Neural progenitor cell (in vitro differentiated cells): ENCODE data around the gene OLFM4. TPM values are rescaled to one million over a fixed set of nuclear protein-coding genes. Genes with fewer than 3 reads are reported as not detected.
A peak's percentile ranks its signal among the peaks of the same experiment; 100 is the strongest.

Experiments
- DNase-seq: peaks from one replicate; pipeline ENCODE4 v3.0.0-alpha.2; 2016; ENCODE audit warnings: low spot score
- H2AFZ ChIP-seq: fragments of 200-600 bp; sonication (generic); replicated peaks from 2 replicates; pipeline ENCODE4 v1.6.1; 2016; ENCODE audit warnings: antibody characterized with exemption
- H3F3A ChIP-seq: fragments of 200-600 bp; sonication (generic); 2 replicates; pipeline ENCODE4 v1.6.1; 2016; ENCODE audit warnings: antibody characterized with exemption, low read depth
- H3K27ac ChIP-seq: fragments of 200-600 bp; sonication (generic); 2 replicates; pipeline ENCODE4 v1.5.1; 2016; ENCODE audit warnings: mild to moderate bottlenecking
- H3K27me3 ChIP-seq: fragments of 200-600 bp; sonication (generic); 2 replicates; pipeline ENCODE4 v1.6.1; 2016; ENCODE audit warnings: mild to moderate bottlenecking, moderate library complexity
- H3K36me3 ChIP-seq: fragments of 200-600 bp; sonication (generic); 2 replicates; pipeline ENCODE4 v1.5.1; 2016
- H3K4me1 ChIP-seq: fragments of 200-600 bp; sonication (generic); 2 replicates; pipeline ENCODE4 v1.6.1; 2016; ENCODE audit warnings: mixed run types
- H3K4me2 ChIP-seq: fragments of 200-600 bp; sonication (generic); 2 replicates; pipeline ENCODE4 v1.6.1; 2016
- H3K4me3 ChIP-seq: fragments of 200-600 bp; sonication (generic); 2 replicates; pipeline ENCODE4 v1.5.1; 2016
- H3K79me2 ChIP-seq: fragments of 200-600 bp; sonication (generic); 2 replicates; pipeline ENCODE4 v1.6.1; 2016; ENCODE audit warnings: low read depth
- H3K9ac ChIP-seq: fragments of 200-600 bp; sonication (generic); 2 replicates; pipeline ENCODE4 v1.6.1; 2016
- H3K9me3 ChIP-seq: fragments of 200-600 bp; sonication (generic); 2 replicates; pipeline ENCODE4 v1.5.1; 2016; ENCODE audit warnings: low read depth
- H4K20me1 ChIP-seq: fragments of 200-600 bp; sonication (generic); 2 replicates; pipeline ENCODE4 v1.6.1; 2016; ENCODE audit warnings: low read depth
- H3K27ac Mint-ChIP-seq: 3 replicates; pipeline ENCODE4 v1.8.0; 2021; ENCODE audit warnings: mixed read lengths
- H3K27me3 Mint-ChIP-seq: 2 replicates; pipeline ENCODE4 v1.8.0; 2022; ENCODE audit warnings: low read depth, mild to moderate bottlenecking, inconsistent platforms, moderate library complexity, mixed read lengths; ENCODE audit not compliant: insufficient read depth
- H3K36me3 Mint-ChIP-seq: 3 replicates; pipeline ENCODE4 v1.8.0; 2021; ENCODE audit warnings: mixed read lengths
- H3K4me1 Mint-ChIP-seq: 3 replicates; pipeline ENCODE4 v1.8.0; 2021; ENCODE audit warnings: mixed read lengths
- H3K4me3 Mint-ChIP-seq: 3 replicates; pipeline ENCODE4 v1.8.0; 2021; ENCODE audit warnings: mild to moderate bottlenecking, moderate library complexity, mixed read lengths
- H3K9me3 Mint-ChIP-seq: 3 replicates; pipeline ENCODE4 v1.8.0; 2020; ENCODE audit warnings: mixed read lengths
- CTCF ChIP-seq: fragments of 200-600 bp; sonication (generic); IDR thresholded peaks from 2 replicates; pipeline ENCODE4 v1.5.1; 2017; ENCODE audit warnings: antibody characterized with exemption, mild to moderate bottlenecking
- EZH2 ChIP-seq: fragments of 200-600 bp; sonication (generic); IDR thresholded peaks from 2 replicates; pipeline ENCODE4 v1.6.1; 2017; ENCODE audit warnings: antibody characterized with exemption, mild to moderate bottlenecking, moderate library complexity
- EZH2phosphoT487 ChIP-seq: fragments of 200-600 bp; sonication (generic); IDR thresholded peaks from 2 replicates; pipeline ENCODE4 v1.6.1; 2017; ENCODE audit warnings: antibody characterized with exemption
- total RNA-seq: library from RNA; depleted of rRNA; stranded (reverse); fragments of >200 nt; gene quantifications from 2 replicates; pipeline ENCODE4 v1.2.3, GENCODE V29; 2015; ENCODE audit warnings: low replicate concordance

OLFM4 gene
- total RNA-seq, 1 donor from 2014 or later: not detected

- Mint-ChIP-seq H3K36me3 (no peaks in the 10 kb centered on the region), H3K27me3 (no peaks in the 10 kb centered on the region), H3K27ac (no peak overlapping the region), H3K4me1 (peaks cover 3% of the 10 kb centered on the region), H3K9me3 (peaks cover 14% of the 10 kb centered on the region), H3K4me3 (no peak overlapping the region)
- Histone ChIP-seq H3F3A (no peaks in the 10 kb centered on the region), H3K4me1 (peaks cover 7% of the 10 kb centered on the region), H3K9me3 (no peaks in the 10 kb centered on the region), H3K4me2 (no peak overlapping the region), H4K20me1 (no peaks in the 10 kb centered on the region), H3K79me2 (no peaks in the 10 kb centered on the region), H3K9ac (no peak overlapping the region), H3K36me3 (no peaks in the 10 kb centered on the region), H2AFZ (no peak overlapping the region), H3K27ac (no peak overlapping the region), H3K4me3 (no peak overlapping the region), H3K27me3 (no peaks in the 10 kb centered on the region)
- TF ChIP-seq EZH2: no peak
- TF ChIP-seq CTCF: no peak
- TF ChIP-seq EZH2phosphoT487: no peak
- DNase-seq: no peak
Measured at GRCh38 chr13:53089951-53090350, 61.3 kb downstream of the OLFM4 start.

GRCh38 chr13:53090461-53090860 lies 61.8 kb downstream of the OLFM4 start:
- H3K9me3 Mint-ChIP-seq: peaks cover 14% of the 10 kb centered on the region
- Histone ChIP-seq H3K9ac (no peak overlapping the region), H3F3A (no peaks in the 10 kb centered on the region), H3K4me3 (no peak overlapping the region), H3K9me3 (no peaks in the 10 kb centered on the region), H3K36me3 (no peaks in the 10 kb centered on the region), H3K27ac (no peak overlapping the region), H4K20me1 (no peaks in the 10 kb centered on the region), H3K4me1 (peaks cover 7% of the 10 kb centered on the region), H3K27me3 (no peaks in the 10 kb centered on the region), H3K79me2 (no peaks in the 10 kb centered on the region), H2AFZ (no peak overlapping the region), H3K4me2 (no peak overlapping the region)
- H3K36me3 Mint-ChIP-seq: no peaks in the 10 kb centered on the region
- TF ChIP-seq CTCF (no peak), EZH2 (no peak), EZH2phosphoT487 (no peak)
- H3K4me1 Mint-ChIP-seq: peaks cover 3% of the 10 kb centered on the region
- no peaks in the 10 kb centered on the region for H3K27me3 Mint-ChIP-seq
- DNase-seq: no peak
- no peak overlapping the region for H3K27ac Mint-ChIP-seq
- no peak overlapping the region for H3K4me3 Mint-ChIP-seq

DNA sequence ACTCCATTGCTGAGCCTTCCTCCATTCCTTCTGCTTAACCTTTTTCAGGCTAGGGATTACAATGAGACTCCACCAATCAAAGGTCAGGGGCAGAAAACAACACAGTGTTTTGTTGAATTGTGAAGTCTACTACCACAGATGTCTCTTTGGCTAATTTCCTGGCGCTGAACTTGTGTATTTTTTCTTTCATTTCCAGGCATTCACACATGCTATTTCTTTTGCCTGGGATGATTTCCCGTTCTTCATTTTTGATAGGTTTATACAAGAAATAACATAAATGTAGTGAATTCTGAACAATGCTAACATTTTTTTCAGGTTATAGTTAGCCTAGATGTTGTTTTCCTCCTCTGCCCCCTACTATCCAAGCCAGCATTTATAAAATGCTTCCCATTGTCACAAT lies 64.3 kb downstream of the OLFM4 start:
- no peak overlapping the region for H3K27ac ChIP-seq
- H3K79me2 ChIP-seq: no peaks in the 10 kb centered on the region
- no peak overlapping the region for H3K4me3 Mint-ChIP-seq
- H3K4me1 ChIP-seq: peaks cover 7% of the 10 kb centered on the region
- no peaks in the 10 kb centered on the region for H3F3A ChIP-seq
- peak overlapping the region; percentile 21 for H3K4me2 ChIP-seq
- H3K27ac Mint-ChIP-seq: no peak overlapping the region
- no peak overlapping the region for H3K9ac ChIP-seq
- H4K20me1 ChIP-seq: no peaks in the 10 kb centered on the region
- no peak for TF ChIP-seq EZH2
- TF ChIP-seq CTCF: no peak
- TF ChIP-seq EZH2phosphoT487: no peak
- H3K36me3 ChIP-seq: no peaks in the 10 kb centered on the region
- no peak overlapping the region for H3K4me3 ChIP-seq
- H3K27me3 Mint-ChIP-seq: no peaks in the 10 kb centered on the region
- H3K27me3 ChIP-seq: no peaks in the 10 kb centered on the region
- peaks cover 3% of the 10 kb centered on the region for H3K4me1 Mint-ChIP-seq
- H2AFZ ChIP-seq: peak overlapping the region; percentile 76
- no peaks in the 10 kb centered on the region for H3K9me3 ChIP-seq
- H3K9me3 Mint-ChIP-seq: peaks cover 14% of the 10 kb centered on the region
- no peaks in the 10 kb centered on the region for H3K36me3 Mint-ChIP-seq
- DNase-seq: no peak

DNA sequence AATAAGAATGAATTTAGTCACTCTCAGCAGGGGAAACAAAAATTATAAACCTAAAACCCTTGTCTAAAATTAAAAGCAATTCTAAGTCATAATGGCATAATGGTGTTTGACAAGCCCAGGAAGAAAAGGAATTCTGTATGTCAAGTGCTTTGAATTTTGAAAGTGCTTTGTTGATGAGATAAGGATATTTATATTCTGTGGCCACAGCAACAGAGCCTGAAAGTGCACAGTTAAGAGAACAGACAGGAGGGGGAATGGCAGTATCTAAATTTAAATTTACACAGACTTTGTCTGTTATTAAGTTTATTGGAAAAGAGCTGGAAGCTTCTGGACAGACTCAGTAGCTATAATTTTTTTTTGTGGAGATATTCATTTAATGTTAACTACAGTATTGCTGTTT lies 69.8 kb downstream of the OLFM4 start:
- no peaks in the 10 kb centered on the region for H3K27me3 ChIP-seq
- H3K4me3 ChIP-seq: no peak overlapping the region
- H3K9me3 ChIP-seq: no peaks in the 10 kb centered on the region
- H3K4me3 Mint-ChIP-seq: no peak overlapping the region
- no peaks in the 10 kb centered on the region for H3F3A ChIP-seq
- H3K27ac ChIP-seq: no peak overlapping the region
- no peaks in the 10 kb centered on the region for H3K4me1 Mint-ChIP-seq
- no peak overlapping the region for H2AFZ ChIP-seq
- no peak overlapping the region for H3K4me2 ChIP-seq
- H3K27me3 Mint-ChIP-seq: no peaks in the 10 kb centered on the region
- TF ChIP-seq EZH2 (no peak), EZH2phosphoT487 (no peak)
- no peak overlapping the region for H3K9ac ChIP-seq
- no peaks in the 10 kb centered on the region for H4K20me1 ChIP-seq
- H3K36me3 ChIP-seq: no peaks in the 10 kb centered on the region
- peaks cover 5% of the 10 kb centered on the region for H3K9me3 Mint-ChIP-seq
- no peaks in the 10 kb centered on the region for H3K36me3 Mint-ChIP-seq
- H3K79me2 ChIP-seq: no peaks in the 10 kb centered on the region
- H3K27ac Mint-ChIP-seq: no peak overlapping the region
- no peaks in the 10 kb centered on the region for H3K4me1 ChIP-seq
- no peak for DNase-seq
